ENCODE measurements around the gene HEXIM1.

DNA sequence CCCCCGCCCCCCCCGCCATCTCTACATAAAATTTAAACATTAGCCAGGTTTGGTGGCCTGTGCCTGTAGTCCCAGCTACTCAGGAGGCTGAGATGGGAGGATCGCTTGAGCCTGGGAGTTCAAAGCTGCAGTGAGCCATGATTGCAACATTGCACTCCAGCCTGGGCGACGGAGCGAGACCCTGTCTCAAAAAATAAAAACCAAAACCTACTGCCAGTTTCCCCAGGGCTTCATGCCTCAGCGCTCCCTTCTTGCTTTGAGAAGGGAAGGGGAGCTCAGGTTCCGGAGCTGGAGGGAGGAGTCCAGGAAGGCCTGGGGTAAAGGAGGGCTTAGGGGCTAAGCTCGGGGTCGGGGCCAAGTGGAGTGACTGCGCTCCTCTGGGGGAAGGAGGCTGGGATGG lies 36.4 kb upstream of the HEXIM1 start:
- TF ChIP-seq EZH2 (IDR thresholded peaks at IDR 0.05; ENCODE audit: borderline replicate concordance): no peak
- no peak for TF ChIP-seq CTCF (IDR thresholded peaks at IDR 0.05; ENCODE audit: poor library complexity)
- no peak for TF ChIP-seq EZH2phosphoT487 (IDR thresholded peaks at IDR 0.05; ENCODE audit: low read depth, severe bottlenecking, unreplicated experiment)

Data from hepatocyte (in vitro differentiated cells).